HCT116 (cell line): ENCODE results near the gene MST1. TPM values are rescaled to one million over a fixed set of nuclear protein-coding genes. Genes with fewer than 3 reads are reported as not detected.

Experiments used
- ATAC-seq: fragments of 200-7000 bp; cut with Tn5 transposase; 2 replicates; pipeline ENCODE4 v1.9.1; 2020; ENCODE audit warnings: mild to moderate bottlenecking, moderate library complexity
- BruUV-seq: library from RNA; stranded (reverse); fragments of 400-500 nt; replicated peaks from 2 replicates; lab custom pipeline; 2021; lab: Mats Ljungman, UMichigan
- CTCF ChIA-PET: fragments of 300-600 bp; sonication (Branson Sonifier 250); formaldehyde crosslinking; loops from one replicate; lab custom pipeline; 2021; ENCODE audit warnings: antibody characterized with exemption; lab: Charles Lee
- POLR2A ChIA-PET: fragments of 300-600, 350-600 bp; sonication (Branson Sonifier 250); formaldehyde crosslinking; loops from one replicate; lab custom pipeline; 2021; ENCODE audit warnings: antibody characterized with exemption; lab: Charles Lee
- RAD21 ChIA-PET, 2 experiments: fragments of 300-600 bp; sonication (Branson Sonifier 250); formaldehyde crosslinking; loops; one replicate each; lab custom pipeline; 2023; ENCODE audit warnings: low total read pairs in 2 of 2; ENCODE audit not compliant: uncharacterized antibody in 2 of 2, unreplicated experiment in 2 of 2, low non-redundant PET in 1 of 2; lab: Charles Lee
- DNase-seq: peaks from one replicate; pipeline ENCODE4 v3.0.0-alpha.2; 2010; ENCODE audit warnings: low read depth, low spot score
- H2AFZ ChIP-seq: fragments of 200-600 bp; shearing (Covaris generic), sonication (generic); 2 replicates; pipeline ENCODE4 v1.6.1; 2017; ENCODE audit warnings: low read depth, mixed run types, mixed read lengths, antibody characterized with exemption, low read length; ENCODE audit not compliant: poor library complexity, severe bottlenecking
- H3K27ac ChIP-seq: 2 replicates; pipeline ENCODE4 v1.5.1; 2012; ENCODE audit warnings: low read depth, low read length
- H3K27me3 ChIP-seq: fragments of 200-600 bp; sonication (generic); 2 replicates; pipeline ENCODE4 v1.6.1; 2016; ENCODE audit warnings: mixed run types, low read length, mixed read lengths; ENCODE audit not compliant: insufficient read depth
- H3K36me3 ChIP-seq, 2 experiments: fragments of 200-500 bp in 1 of 2; fragments of 200-600 bp in 1 of 2; sonication (Bioruptor generic) in 1 of 2; sonication (generic) in 1 of 2; 2 replicates each; pipeline versions ENCODE4 v1.5.1 to v1.6.1; 2014 to 2016; ENCODE audit warnings: low read length in 2 of 2, inconsistent platforms in 1 of 2, mixed read lengths in 1 of 2, mixed run types in 1 of 2; ENCODE audit not compliant: insufficient read depth in 2 of 2, control insufficient read depth in 1 of 2
- H3K4me1 ChIP-seq, 2 experiments: fragments of 200-600 bp in 1 of 2; sonication (generic) in 1 of 2; 2 replicates each; pipeline versions ENCODE4 v1.5.1 to v1.6.1; 2012 to 2017; ENCODE audit warnings: low read length in 2 of 2, inconsistent platforms in 1 of 2, mild to moderate bottlenecking in 1 of 2, mixed read lengths in 1 of 2, mixed run types in 1 of 2, moderate library complexity in 1 of 2; ENCODE audit not compliant: insufficient read depth in 2 of 2, control insufficient read depth in 1 of 2
- H3K4me2 ChIP-seq: fragments of 200-600 bp; sonication (generic); 2 replicates; pipeline ENCODE4 v1.6.1; 2017; ENCODE audit warnings: mixed run types, low read length, mixed read lengths
- H3K4me3 ChIP-seq, 2 experiments: fragments of 200-600 bp in 1 of 2; sonication (generic) in 1 of 2; replicated peaks in 1 of 2; 2 replicates each; pipeline ENCODE4 v1.5.1; 2011 to 2016; ENCODE audit warnings: low read length in 2 of 2, control low read depth in 1 of 2, low read depth in 1 of 2, mild to moderate bottlenecking in 1 of 2, mixed read lengths in 1 of 2, mixed run types in 1 of 2
- H3K79me2 ChIP-seq: fragments of 200-600 bp; sonication (generic); 2 replicates; pipeline ENCODE4 v1.6.1; 2017; ENCODE audit warnings: mild to moderate bottlenecking, mixed run types, low read length, moderate library complexity, mixed read lengths; ENCODE audit not compliant: insufficient read depth
- H3K9ac ChIP-seq: fragments of 200-600 bp; sonication (generic); 2 replicates; pipeline ENCODE4 v1.6.1; 2016; ENCODE audit warnings: low read length, mixed read lengths
- H3K9me2 ChIP-seq: fragments of 200-600 bp; sonication (generic), shearing (Covaris generic); 2 replicates; pipeline ENCODE4 v1.6.1; 2017; ENCODE audit warnings: mixed run types, mild to moderate bottlenecking, moderate library complexity; ENCODE audit not compliant: insufficient read depth
- H3K9me3 ChIP-seq, 2 experiments: fragments of 200-500 bp in 1 of 2; fragments of 200-600 bp in 1 of 2; sonication (Bioruptor generic) in 1 of 2; sonication (generic) in 1 of 2; 2 replicates each; pipeline ENCODE4 v1.6.1; 2014 to 2017; ENCODE audit warnings: low read length in 2 of 2, mixed read lengths in 2 of 2, inconsistent platforms in 1 of 2, low read depth in 1 of 2, mild to moderate bottlenecking in 1 of 2, mixed run types in 1 of 2, moderate library complexity in 1 of 2; ENCODE audit not compliant: control insufficient read depth in 1 of 2, insufficient read depth in 1 of 2
- H4K20me1 ChIP-seq: fragments of 200-600 bp; sonication (generic), shearing (Covaris generic); 2 replicates; pipeline ENCODE4 v1.6.1; 2017; ENCODE audit warnings: mixed run types, mild to moderate bottlenecking, moderate library complexity; ENCODE audit not compliant: insufficient read depth
- CBX3 ChIP-seq: IDR thresholded peaks from 2 replicates; pipeline ENCODE4 v1.6.1; 2012; ENCODE audit warnings: low read depth
- CEBPB ChIP-seq: IDR thresholded peaks from 2 replicates; pipeline ENCODE4 v1.6.1; 2012; ENCODE audit warnings: low read depth
- EZH2phosphoT487 ChIP-seq: fragments of 200-600 bp; IDR thresholded peaks from 2 replicates; pipeline ENCODE4 v1.6.1; 2018; ENCODE audit warnings: antibody characterized with exemption, borderline replicate concordance
- FOSL1 ChIP-seq: IDR thresholded peaks from 2 replicates; pipeline ENCODE4 v1.6.1; 2012; ENCODE audit warnings: low read depth
- JUND ChIP-seq: IDR thresholded peaks from 2 replicates; pipeline ENCODE4 v1.6.1; 2012
- POLR2A ChIP-seq: IDR thresholded peaks from 2 replicates; pipeline ENCODE4 v1.7.0; 2011; ENCODE audit warnings: borderline replicate concordance; ENCODE audit not compliant: insufficient read depth, insufficient read length; ENCODE audit errors: extremely low read depth
- SRF ChIP-seq: IDR thresholded peaks from 2 replicates; pipeline ENCODE4 v1.6.1; 2012; ENCODE audit warnings: low read depth
- TCF7L2 ChIP-seq: IDR thresholded peaks from 2 replicates; pipeline ENCODE4 v1.7.0; 2011; ENCODE audit warnings: borderline replicate concordance, inconsistent platforms; ENCODE audit not compliant: insufficient read depth, insufficient read length; ENCODE audit errors: extremely low read depth
- YY1 ChIP-seq: IDR thresholded peaks from 2 replicates; pipeline ENCODE4 v1.6.1; 2011; ENCODE audit warnings: low read length, low read depth, moderate library complexity, mild to moderate bottlenecking; ENCODE audit not compliant: insufficient replicate concordance; ENCODE audit errors: extremely low read depth
- ZNF274 ChIP-seq: fragments of 200-500 bp; sonication (Bioruptor generic); IDR thresholded peaks from 2 replicates; pipeline ENCODE4 v1.6.1; 2014; ENCODE audit warnings: mild to moderate bottlenecking, low read depth, low read length, inconsistent platforms
- intact Hi-C: fragments of 100-400 bp; cut with micrococcal nuclease; formaldehyde crosslinking; loops from 2 replicates; pipeline ENCODE4 v1.10.0; 2022
- total RNA-seq: library from RNA; stranded (reverse); gene quantifications from one replicate; pipeline ENCODE4 v1.2.1, GENCODE V29; 2021; ENCODE audit not compliant: unreplicated experiment
- TF ChIP-seq, protein P1 (sequence below): IDR thresholded peaks from 2 replicates; pipeline ENCODE4 v1.6.1; 2011; ENCODE audit warnings: mild to moderate bottlenecking, low read length, moderate library complexity; ENCODE audit not compliant: insufficient replicate concordance; ENCODE audit errors: extremely low read depth
- TF ChIP-seq, protein P2 (sequence below): IDR thresholded peaks from 2 replicates; pipeline ENCODE4 v1.6.1; 2012
- TF ChIP-seq, protein P3 (sequence below), 3 experiments: fragments of 200-600 bp in 1 of 3; sonication (generic) in 1 of 3; IDR thresholded peaks in 2 of 3; conservative IDR thresholded peaks in 1 of 3; 2 replicates each; pipeline ENCODE4 v1.5.1; 2012 to 2017; ENCODE audit warnings: low read depth in 2 of 3, low read length in 2 of 3, antibody characterized with exemption in 1 of 3, borderline replicate concordance in 1 of 3, control low read depth in 1 of 3, mild to moderate bottlenecking in 1 of 3, mixed read lengths in 1 of 3, mixed run types in 1 of 3, moderate library complexity in 1 of 3; ENCODE audit not compliant: insufficient read depth in 1 of 3
- TF ChIP-seq, protein P4 (sequence below): IDR thresholded peaks from 2 replicates; pipeline ENCODE4 v1.6.1; 2012

MST1 gene
- total RNA-seq, 1 experiment from 2014 or later: 15.4 TPM

DNA sequence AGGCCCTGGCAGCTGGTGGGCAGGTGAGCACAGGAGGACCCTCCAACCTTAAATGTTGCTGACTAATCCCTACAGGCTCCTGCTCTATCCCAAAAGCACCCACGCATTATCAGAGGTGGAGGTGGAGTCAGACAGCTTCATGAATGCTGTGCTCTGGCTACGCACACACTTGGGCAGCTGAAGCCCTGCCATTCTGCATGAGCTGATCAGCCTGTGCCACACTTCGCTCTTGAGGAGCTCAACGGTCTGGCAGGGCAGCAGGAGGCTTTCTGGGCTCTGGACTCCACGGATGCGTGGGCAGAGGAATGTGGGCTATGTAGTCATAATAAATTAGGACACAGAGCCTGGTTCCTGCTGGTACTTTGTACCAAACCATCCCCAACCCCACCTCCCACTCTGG lies 6.1 kb downstream of the MST1 start:
- no peak overlapping the region for H3K4me2 ChIP-seq
- H3K27me3 ChIP-seq: no peaks in the 10 kb centered on the region
- intact Hi-C loops: no loop called here
- TSS peak; percentile 12 for BruUV-seq
- H3K27ac ChIP-seq: no peak overlapping the region
- ChIA-PET POLR2A (no interaction called here), CTCF (no interaction called here), RAD21 (no interaction called here)
- no peaks in the 10 kb centered on the region; the same call in 1 of the 2 replicates for H3K79me2 ChIP-seq
- H3K9me2 ChIP-seq: no peaks in the 10 kb centered on the region
- no peaks in the 10 kb centered on the region for H3K4me1 ChIP-seq
- no peaks in the 10 kb centered on the region for H3K9me3 ChIP-seq
- H3K36me3 ChIP-seq: peaks cover 15 to 46% of the 10 kb centered on the region in 2 experiments; a peak in 3 of 4 replicates
- no peak overlapping the region for H3K9ac ChIP-seq
- no peak for TF ChIP-seq JUND
- TF ChIP-seq YY1: no peak
- TF ChIP-seq CEBPB: no peak
- TF ChIP-seq POLR2A: no peak
- TF ChIP-seq, protein P1, sequence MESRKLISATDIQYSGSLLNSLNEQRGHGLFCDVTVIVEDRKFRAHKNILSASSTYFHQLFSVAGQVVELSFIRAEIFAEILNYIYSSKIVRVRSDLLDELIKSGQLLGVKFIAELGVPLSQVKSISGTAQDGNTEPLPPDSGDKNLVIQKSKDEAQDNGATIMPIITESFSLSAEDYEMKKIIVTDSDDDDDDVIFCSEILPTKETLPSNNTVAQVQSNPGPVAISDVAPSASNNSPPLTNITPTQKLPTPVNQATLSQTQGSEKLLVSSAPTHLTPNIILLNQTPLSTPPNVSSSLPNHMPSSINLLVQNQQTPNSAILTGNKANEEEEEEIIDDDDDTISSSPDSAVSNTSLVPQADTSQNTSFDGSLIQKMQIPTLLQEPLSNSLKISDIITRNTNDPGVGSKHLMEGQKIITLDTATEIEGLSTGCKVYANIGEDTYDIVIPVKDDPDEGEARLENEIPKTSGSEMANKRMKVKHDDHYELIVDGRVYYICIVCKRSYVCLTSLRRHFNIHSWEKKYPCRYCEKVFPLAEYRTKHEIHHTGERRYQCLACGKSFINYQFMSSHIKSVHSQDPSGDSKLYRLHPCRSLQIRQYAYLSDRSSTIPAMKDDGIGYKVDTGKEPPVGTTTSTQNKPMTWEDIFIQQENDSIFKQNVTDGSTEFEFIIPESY: no peak
- no peak for TF ChIP-seq FOSL1
- TF ChIP-seq, protein P2, sequence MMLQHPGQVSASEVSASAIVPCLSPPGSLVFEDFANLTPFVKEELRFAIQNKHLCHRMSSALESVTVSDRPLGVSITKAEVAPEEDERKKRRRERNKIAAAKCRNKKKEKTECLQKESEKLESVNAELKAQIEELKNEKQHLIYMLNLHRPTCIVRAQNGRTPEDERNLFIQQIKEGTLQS: no peak
- TF ChIP-seq, protein P3, sequence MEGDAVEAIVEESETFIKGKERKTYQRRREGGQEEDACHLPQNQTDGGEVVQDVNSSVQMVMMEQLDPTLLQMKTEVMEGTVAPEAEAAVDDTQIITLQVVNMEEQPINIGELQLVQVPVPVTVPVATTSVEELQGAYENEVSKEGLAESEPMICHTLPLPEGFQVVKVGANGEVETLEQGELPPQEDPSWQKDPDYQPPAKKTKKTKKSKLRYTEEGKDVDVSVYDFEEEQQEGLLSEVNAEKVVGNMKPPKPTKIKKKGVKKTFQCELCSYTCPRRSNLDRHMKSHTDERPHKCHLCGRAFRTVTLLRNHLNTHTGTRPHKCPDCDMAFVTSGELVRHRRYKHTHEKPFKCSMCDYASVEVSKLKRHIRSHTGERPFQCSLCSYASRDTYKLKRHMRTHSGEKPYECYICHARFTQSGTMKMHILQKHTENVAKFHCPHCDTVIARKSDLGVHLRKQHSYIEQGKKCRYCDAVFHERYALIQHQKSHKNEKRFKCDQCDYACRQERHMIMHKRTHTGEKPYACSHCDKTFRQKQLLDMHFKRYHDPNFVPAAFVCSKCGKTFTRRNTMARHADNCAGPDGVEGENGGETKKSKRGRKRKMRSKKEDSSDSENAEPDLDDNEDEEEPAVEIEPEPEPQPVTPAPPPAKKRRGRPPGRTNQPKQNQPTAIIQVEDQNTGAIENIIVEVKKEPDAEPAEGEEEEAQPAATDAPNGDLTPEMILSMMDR (IDR thresholded peaks at IDR 0.05 in 2 of 3, conservative IDR thresholded peaks at IDR 0.05 in 1 of 3; ENCODE audit: borderline replicate concordance in 1 of 3, insufficient read depth in 1 of 3, low read depth in 2 of 3, low read length in 2 of 3): no peak
- no peak for TF ChIP-seq TCF7L2
- no peak for TF ChIP-seq ZNF274
- no peak for TF ChIP-seq SRF
- no peak for TF ChIP-seq EZH2phosphoT487
- TF ChIP-seq, protein P4, sequence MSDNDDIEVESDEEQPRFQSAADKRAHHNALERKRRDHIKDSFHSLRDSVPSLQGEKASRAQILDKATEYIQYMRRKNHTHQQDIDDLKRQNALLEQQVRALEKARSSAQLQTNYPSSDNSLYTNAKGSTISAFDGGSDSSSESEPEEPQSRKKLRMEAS: no peak
- TF ChIP-seq CBX3: no peak
- no peak for ATAC-seq
- no peak for DNase-seq
- no peaks in the 10 kb centered on the region for H4K20me1 ChIP-seq
- no peak overlapping the region for H3K4me3 ChIP-seq
- no peak overlapping the region for H2AFZ ChIP-seq
